GM12878 (cell line): ENCODE measurements around the gene KIF22. TPM values are rescaled to one million over a fixed set of nuclear protein-coding genes. Genes with fewer than 3 reads are reported as not detected.

Experiments
- RUNX3 ChIP-seq: IDR thresholded peaks from 2 replicates; pipeline ENCODE4 v1.6.1; 2012; ENCODE audit warnings: low read length, inconsistent platforms
- polyA plus RNA-seq, 11 experiments: library from polyadenylated mRNA; depleted of rRNA in 4 of 11; unstranded in 6 of 11; stranded (reverse) in 5 of 11; fragments of >200 nt; fragmentation: Nextera tagmentation in 4 of 11; fragmentation: Illumina TruSeq in 1 of 11; extraction: Ambion mirVana in 4 of 11; extraction: Trizol in 1 of 11; gene quantifications; 1 replicate in 1 of 11; 2 replicates in 10 of 11; pipeline versions ENCODE4 v1.2.1 to v1.2.3, GENCODE V29; 2011 to 2016; ENCODE audit warnings: inconsistent platforms in 2 of 11, missing spikeins in 2 of 11, low read depth in 1 of 11
- total RNA-seq, 4 experiments: library from RNA; depleted of rRNA in 3 of 4; stranded (reverse); fragments of >200 nt in 3 of 4; fragmentation: Illumina TruSeq in 1 of 4; extraction: Trizol in 1 of 4; gene quantifications; 2 replicates each; pipeline versions ENCODE4 v1.2.1 to v1.2.3, GENCODE V29; 2013 to 2021
- TF ChIP-seq, protein P1 (sequence below): fragments of 450-650 bp; IDR thresholded peaks from 2 replicates; pipeline ENCODE4 v1.6.1; 2017; ENCODE audit warnings: mild to moderate bottlenecking, moderate library complexity
- TF ChIP-seq, protein P2 (sequence below): IDR thresholded peaks from 2 replicates; pipeline ENCODE4 v1.6.1; 2011; ENCODE audit warnings: borderline replicate concordance, low read depth, mild to moderate bottlenecking, moderate library complexity, low read length; ENCODE audit not compliant: insufficient read depth, poor library complexity, severe bottlenecking
- TF ChIP-seq, protein P3 (sequence below): fragments of 450-650 bp; IDR thresholded peaks from 2 replicates; pipeline ENCODE4 v1.6.1; 2017; ENCODE audit warnings: low read depth, mild to moderate bottlenecking, moderate library complexity

The KIF22 gene
- total and polyA plus RNA-seq, 10 of the 15 experiments (the other 5 are each of a cell fraction or from before 2014, with no cell fraction given): 7.6 to 158 (median 132) TPM

DNA sequence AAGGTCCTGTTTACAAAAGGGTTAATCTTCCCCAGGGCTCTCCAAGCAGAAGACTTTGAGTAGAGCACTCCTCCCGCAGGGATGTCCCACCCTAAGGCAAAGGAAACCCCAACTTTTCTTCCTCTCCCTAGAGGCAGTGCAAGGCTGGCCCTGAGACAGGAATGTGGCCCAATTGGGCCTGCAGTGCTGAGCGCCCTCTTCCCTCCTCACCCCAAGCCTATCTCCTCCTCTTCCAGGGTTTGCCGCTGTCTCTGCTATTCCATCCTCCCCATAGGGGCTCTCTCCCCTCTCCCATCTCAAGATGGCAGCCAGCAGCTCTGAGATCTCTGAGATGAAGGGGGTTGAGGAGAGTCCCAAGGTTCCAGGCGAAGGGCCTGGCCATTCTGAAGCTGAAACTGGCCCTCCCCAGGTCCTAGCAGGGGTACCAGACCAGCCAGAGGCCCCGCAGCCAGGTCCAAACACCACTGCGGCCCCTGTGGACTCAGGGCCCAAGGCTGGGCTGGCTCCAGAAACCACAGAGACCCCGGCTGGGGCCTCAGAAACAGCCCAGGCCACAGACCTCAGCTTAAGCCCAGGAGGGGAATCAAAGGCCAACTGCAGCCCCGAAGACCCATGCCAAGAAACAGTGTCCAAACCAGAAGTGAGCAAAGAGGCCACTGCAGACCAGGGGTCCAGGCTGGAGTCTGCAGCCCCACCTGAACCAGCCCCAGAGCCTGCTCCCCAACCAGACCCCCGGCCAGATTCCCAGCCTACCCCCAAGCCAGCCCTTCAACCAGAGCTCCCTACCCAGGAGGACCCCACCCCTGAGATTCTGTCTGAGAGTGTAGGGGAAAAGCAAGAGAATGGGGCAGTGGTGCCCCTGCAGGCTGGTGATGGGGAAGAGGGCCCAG, 22.4 kb downstream of the KIF22 start (continued):
- TF ChIP-seq, protein P1, sequence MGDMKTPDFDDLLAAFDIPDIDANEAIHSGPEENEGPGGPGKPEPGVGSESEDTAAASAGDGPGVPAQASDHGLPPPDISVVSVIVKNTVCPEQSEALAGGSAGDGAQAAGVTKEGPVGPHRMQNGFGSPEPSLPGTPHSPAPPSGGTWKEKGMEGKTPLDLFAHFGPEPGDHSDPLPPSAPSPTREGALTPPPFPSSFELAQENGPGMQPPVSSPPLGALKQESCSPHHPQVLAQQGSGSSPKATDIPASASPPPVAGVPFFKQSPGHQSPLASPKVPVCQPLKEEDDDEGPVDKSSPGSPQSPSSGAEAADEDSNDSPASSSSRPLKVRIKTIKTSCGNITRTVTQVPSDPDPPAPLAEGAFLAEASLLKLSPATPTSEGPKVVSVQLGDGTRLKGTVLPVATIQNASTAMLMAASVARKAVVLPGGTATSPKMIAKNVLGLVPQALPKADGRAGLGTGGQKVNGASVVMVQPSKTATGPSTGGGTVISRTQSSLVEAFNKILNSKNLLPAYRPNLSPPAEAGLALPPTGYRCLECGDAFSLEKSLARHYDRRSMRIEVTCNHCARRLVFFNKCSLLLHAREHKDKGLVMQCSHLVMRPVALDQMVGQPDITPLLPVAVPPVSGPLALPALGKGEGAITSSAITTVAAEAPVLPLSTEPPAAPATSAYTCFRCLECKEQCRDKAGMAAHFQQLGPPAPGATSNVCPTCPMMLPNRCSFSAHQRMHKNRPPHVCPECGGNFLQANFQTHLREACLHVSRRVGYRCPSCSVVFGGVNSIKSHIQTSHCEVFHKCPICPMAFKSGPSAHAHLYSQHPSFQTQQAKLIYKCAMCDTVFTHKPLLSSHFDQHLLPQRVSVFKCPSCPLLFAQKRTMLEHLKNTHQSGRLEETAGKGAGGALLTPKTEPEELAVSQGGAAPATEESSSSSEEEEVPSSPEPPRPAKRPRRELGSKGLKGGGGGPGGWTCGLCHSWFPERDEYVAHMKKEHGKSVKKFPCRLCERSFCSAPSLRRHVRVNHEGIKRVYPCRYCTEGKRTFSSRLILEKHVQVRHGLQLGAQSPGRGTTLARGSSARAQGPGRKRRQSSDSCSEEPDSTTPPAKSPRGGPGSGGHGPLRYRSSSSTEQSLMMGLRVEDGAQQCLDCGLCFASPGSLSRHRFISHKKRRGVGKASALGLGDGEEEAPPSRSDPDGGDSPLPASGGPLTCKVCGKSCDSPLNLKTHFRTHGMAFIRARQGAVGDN: no peak
- no peak for TF ChIP-seq RUNX3
- TF ChIP-seq, protein P2, sequence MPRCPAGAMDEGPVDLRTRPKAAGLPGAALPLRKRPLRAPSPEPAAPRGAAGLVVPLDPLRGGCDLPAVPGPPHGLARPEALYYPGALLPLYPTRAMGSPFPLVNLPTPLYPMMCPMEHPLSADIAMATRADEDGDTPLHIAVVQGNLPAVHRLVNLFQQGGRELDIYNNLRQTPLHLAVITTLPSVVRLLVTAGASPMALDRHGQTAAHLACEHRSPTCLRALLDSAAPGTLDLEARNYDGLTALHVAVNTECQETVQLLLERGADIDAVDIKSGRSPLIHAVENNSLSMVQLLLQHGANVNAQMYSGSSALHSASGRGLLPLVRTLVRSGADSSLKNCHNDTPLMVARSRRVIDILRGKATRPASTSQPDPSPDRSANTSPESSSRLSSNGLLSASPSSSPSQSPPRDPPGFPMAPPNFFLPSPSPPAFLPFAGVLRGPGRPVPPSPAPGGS: no peak
- TF ChIP-seq, protein P3, sequence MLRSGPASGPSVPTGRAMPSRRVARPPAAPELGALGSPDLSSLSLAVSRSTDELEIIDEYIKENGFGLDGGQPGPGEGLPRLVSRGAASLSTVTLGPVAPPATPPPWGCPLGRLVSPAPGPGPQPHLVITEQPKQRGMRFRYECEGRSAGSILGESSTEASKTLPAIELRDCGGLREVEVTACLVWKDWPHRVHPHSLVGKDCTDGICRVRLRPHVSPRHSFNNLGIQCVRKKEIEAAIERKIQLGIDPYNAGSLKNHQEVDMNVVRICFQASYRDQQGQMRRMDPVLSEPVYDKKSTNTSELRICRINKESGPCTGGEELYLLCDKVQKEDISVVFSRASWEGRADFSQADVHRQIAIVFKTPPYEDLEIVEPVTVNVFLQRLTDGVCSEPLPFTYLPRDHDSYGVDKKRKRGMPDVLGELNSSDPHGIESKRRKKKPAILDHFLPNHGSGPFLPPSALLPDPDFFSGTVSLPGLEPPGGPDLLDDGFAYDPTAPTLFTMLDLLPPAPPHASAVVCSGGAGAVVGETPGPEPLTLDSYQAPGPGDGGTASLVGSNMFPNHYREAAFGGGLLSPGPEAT: no peak
